Small intestine (tissue), 7 donors: Measurements from ENCODE around the gene ATE1. TPM values are rescaled to one million over a fixed set of nuclear protein-coding genes. Genes with fewer than 3 reads are reported as not detected.
"Not testable (repeated sequence)": the region's sequence is repeated elsewhere in the genome, so short reads cannot be mapped to it uniquely, and the experiment has no call there.

Source experiments
- DNase-seq, 2 donors: peaks; one replicate each; pipeline versions ENCODE4 v3.0.0 to v3.0.0-alpha.2; 2013
- FAIRE-seq: peaks from 2 replicates; lab custom pipeline; 2012; peaks lifted over from hg19 to GRCh38; lab: Jason Lieb, UNC
- H3K27ac ChIP-seq, 3 donors: one replicate each; pipeline ENCODE4 v1.5.1; 2013; ENCODE audit warnings: low read length in 2 of 3, mild to moderate bottlenecking in 2 of 3, control low read depth in 1 of 3, inconsistent platforms in 1 of 3, low read depth in 1 of 3, moderate library complexity in 1 of 3
- H3K27me3 ChIP-seq, 3 donors: one replicate each; pipeline ENCODE4 v1.6.1; 2013; ENCODE audit warnings: low read length in 3 of 3, inconsistent platforms in 1 of 3; ENCODE audit not compliant: control insufficient read depth in 3 of 3, insufficient read depth in 3 of 3
- H3K36me3 ChIP-seq, 3 donors: one replicate each; pipeline ENCODE4 v1.6.1; 2013; ENCODE audit warnings: low read length in 3 of 3, inconsistent platforms in 1 of 3, low read depth in 1 of 3, mild to moderate bottlenecking in 1 of 3, moderate library complexity in 1 of 3; ENCODE audit not compliant: control insufficient read depth in 3 of 3, insufficient read depth in 2 of 3
- H3K4me1 ChIP-seq, 3 donors: one replicate each; pipeline ENCODE4 v1.6.1; 2013; ENCODE audit warnings: low read length in 2 of 3, inconsistent platforms in 1 of 3, low read depth in 1 of 3, mild to moderate bottlenecking in 1 of 3, moderate library complexity in 1 of 3; ENCODE audit not compliant: control insufficient read depth in 3 of 3, insufficient read depth in 2 of 3
- H3K4me3 ChIP-seq, 3 donors: one replicate each; pipeline ENCODE4 v1.5.1; 2013; ENCODE audit warnings: low read length in 3 of 3, control low read depth in 1 of 3, inconsistent platforms in 1 of 3, low read depth in 1 of 3, mild to moderate bottlenecking in 1 of 3, moderate library complexity in 1 of 3
- H3K9me3 ChIP-seq, 2 donors: one replicate each; pipeline ENCODE4 v1.6.1; 2013; ENCODE audit warnings: low read depth in 1 of 2, low read length in 1 of 2; ENCODE audit not compliant: control insufficient read depth in 2 of 2, insufficient read depth in 1 of 2
- WGBS, 3 donors: extraction: QIAGEN DNeasy Blood & Tissue Kit; methylation state at CpG; one replicate each; pipeline ENCODE4 v1.1.7; 2013; 5-methylcytosine and 5-hydroxymethylcytosine counted together
- polyA plus RNA-seq, 4 donors: library from polyadenylated mRNA; stranded (reverse) in 3 of 4; unstranded in 1 of 4; fragments of 200-250 nt in 3 of 4; fragments of 120-200 nt in 1 of 4; gene quantifications; one replicate each; pipeline versions ENCODE4 v1.2.1 to v1.2.3, GENCODE V29; 2013
- donor health status: healthy with polysubstance abuse.
- donor health status: control.
- donor health status: control.
- donor health status: Bipolar disorder and iron deficiency.
- donor health status: healthy.

ATE1 gene
- polyA plus RNA-seq, 4 donors = 11.6 to 22.8 (median 11.9) TPM

- Histone ChIP-seq H3K4me1 (no peaks in the 10 kb centered on the region), H3K4me3 (no peak overlapping the region), H3K9me3 (peaks cover 0 to 5% of the 10 kb centered on the region in 2 donors), H3K27ac (no peak overlapping the region), H3K27me3 (peaks cover 0 to 10% (median 0%) of the 10 kb centered on the region in 3 donors), H3K36me3 (no peaks in the 10 kb centered on the region)
- WGBS, 3 donors = 63 to 75% (median 74%) methylated on average over 15 of the region's 15 CpGs
- FAIRE-seq = no peak
- no peak for DNase-seq
These were observed 218.8 kb downstream of the ATE1 start for GRCh38 chr10:121708728-121709674.

DNA sequence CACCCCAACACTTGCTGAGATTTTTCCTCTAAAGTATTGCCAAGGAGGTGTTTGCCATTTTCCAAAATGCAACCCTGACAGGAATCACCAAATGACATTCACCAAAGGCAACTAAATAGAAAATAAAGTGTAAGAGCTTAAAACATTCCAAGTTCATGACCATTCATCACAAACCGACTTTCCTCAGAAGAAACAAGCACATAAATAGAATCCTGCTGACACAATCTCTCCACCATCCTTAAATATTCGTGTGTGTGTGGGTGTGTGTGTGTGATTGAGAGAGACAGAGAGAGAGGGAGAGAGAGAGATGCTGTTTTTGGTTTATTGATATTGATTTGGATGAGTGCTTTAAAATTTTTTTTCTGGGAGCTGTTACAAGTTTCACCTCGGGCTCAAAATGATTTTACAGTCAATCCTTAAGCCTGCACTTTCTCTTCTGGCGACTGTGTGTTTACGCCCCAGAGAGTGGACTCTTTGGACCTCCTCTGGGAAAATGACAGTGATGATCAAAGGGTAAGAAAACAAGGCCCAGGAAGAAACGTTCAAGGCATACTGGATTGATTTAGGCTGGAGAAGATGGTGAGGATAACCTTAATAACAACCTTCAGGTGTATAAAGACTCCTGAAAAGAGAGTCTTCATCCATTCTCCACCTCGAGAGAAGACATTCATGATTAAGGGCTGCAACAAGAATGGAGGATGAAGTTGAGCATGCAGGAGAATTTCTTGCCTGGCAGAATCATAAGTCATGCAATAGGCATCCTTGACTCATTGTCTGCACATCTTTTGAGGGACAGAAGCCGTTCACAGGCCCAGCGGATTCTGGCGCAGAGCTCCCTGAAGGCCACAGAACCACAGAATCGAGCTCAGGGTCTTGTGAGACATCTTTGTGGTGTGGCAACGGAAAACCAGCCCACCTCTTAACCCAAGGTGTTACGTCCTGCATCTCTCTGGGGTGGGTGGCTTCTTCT, 225.2 kb downstream of the ATE1 start:
- Histone ChIP-seq H3K27me3 (peaks cover 0 to 2% (median 0%) of the 10 kb centered on the region in 3 donors), H3K4me1 (no peaks in the 10 kb centered on the region), H3K27ac (no peak overlapping the region), H3K4me3 (no peak overlapping the region), H3K36me3 (no peaks in the 10 kb centered on the region), H3K9me3 (peaks cover 0 to 3% of the 10 kb centered on the region in 2 donors)
- DNase-seq = no peak
- WGBS, 3 donors = 45 to 60% (median 53%) methylated on average over 13 of the region's 13 CpGs
- no peak for FAIRE-seq

- FAIRE-seq (no peak), DNase-seq (no peak)
- H3K27me3 ChIP-seq = no peaks in the 10 kb centered on the region
- 77 to 88% (median 78%) methylated on average over 1 of the region's 1 CpG for WGBS, 3 donors
- H3K4me3 ChIP-seq = no peak overlapping the region
- no peaks in the 10 kb centered on the region for H3K36me3 ChIP-seq
- no peaks in the 10 kb centered on the region for H3K4me1 ChIP-seq
- H3K27ac ChIP-seq = no peak overlapping the region
- H3K9me3 ChIP-seq = peaks cover 0 to 3% of the 10 kb centered on the region in 2 donors
These were observed 227.4 kb downstream of the ATE1 start for GRCh38 chr10:121700416-121700815.

GRCh38 chr10:121699703-121700102, 228.1 kb downstream of the ATE1 start:
- H3K27me3 ChIP-seq, DNase-seq, H3K27ac ChIP-seq, H3K36me3 ChIP-seq, H3K4me3 ChIP-seq, H3K4me1 ChIP-seq, FAIRE-seq, H3K9me3 ChIP-seq: not testable (repeated sequence)
- 75 to 96% (median 90%) methylated on average over 3 of the region's 3 CpGs for WGBS, 3 donors

GRCh38 chr10:121698902-121699301, 228.9 kb downstream of the ATE1 start:
- no peak overlapping the region for H3K4me3 ChIP-seq
- whole genome bisulfite sequencing, 3 donors = 90 to 95% (median 92%) methylated on average over 12 of the region's 12 CpGs
- no peak for FAIRE-seq

DNA sequence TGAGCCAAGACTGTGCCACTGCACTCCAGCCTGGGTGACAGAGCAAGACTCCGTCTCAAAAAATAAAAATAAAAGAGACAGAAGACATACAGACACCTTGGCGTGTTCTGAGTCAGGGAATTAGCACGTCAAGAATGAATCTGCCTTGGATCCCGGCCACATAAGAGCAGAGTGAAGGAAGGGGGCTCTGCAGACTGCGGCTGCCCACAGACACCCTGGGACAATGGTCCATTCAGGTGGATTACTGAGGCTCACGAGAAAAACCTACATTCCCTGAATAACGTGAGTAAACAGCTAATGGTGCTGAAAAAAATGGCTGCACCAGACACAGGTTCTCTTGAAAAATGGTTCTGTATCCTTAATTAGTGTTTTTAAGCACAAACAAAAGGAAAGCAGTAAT, 229.5 kb downstream of the ATE1 start:
- H3K27ac ChIP-seq = no peak overlapping the region
- no peak overlapping the region for H3K4me3 ChIP-seq
- H3K4me1 ChIP-seq = no peaks in the 10 kb centered on the region
- peaks cover 0 to 3% of the 10 kb centered on the region in 2 donors for H3K9me3 ChIP-seq
- no peaks in the 10 kb centered on the region for H3K27me3 ChIP-seq
- 74 to 84% (median 77%) methylated on average over 7 of the region's 7 CpGs for WGBS, 3 donors
- no peak for FAIRE-seq
- no peaks in the 10 kb centered on the region for H3K36me3 ChIP-seq
- DNase-seq = no peak

More at GRCh38 chr10:121698902-121699301, 228.9 kb downstream of the ATE1 start:
- Histone ChIP-seq H3K27ac (no peak overlapping the region), H3K27me3 (no peaks in the 10 kb centered on the region), H3K9me3 (peaks cover 0 to 3% of the 10 kb centered on the region in 2 donors), H3K4me1 (no peaks in the 10 kb centered on the region), H3K36me3 (no peaks in the 10 kb centered on the region)
- no peak for DNase-seq

GRCh38 chr10:121696854-121697253, 231.0 kb downstream of the ATE1 start:
- Histone ChIP-seq H3K27ac (no peak overlapping the region), H3K4me3 (no peak overlapping the region), H3K27me3 (no peaks in the 10 kb centered on the region), H3K36me3 (no peaks in the 10 kb centered on the region), H3K9me3 (peaks cover 0 to 3% of the 10 kb centered on the region in 2 donors), H3K4me1 (no peaks in the 10 kb centered on the region)
- DNase-seq (peak; percentile 24 to 36), FAIRE-seq (no peak)
- WGBS, 3 donors = 75 to 79% (median 78%) methylated on average over 3 of the region's 3 CpGs
